RPMI7951 (cell line): ENCODE results near the gene GINS2. TPM values are rescaled to one million over a fixed set of nuclear protein-coding genes. Genes with fewer than 3 reads are reported as not detected.
A peak's percentile ranks its signal among the peaks of the same experiment; 100 is the strongest.

ENCODE experiments used
- DNase-seq: peaks from one replicate; pipeline ENCODE4 v3.0.0-alpha.2; 2012; ENCODE audit warnings: low read depth
- total RNA-seq: library from RNA; depleted of rRNA; stranded (reverse); fragments of >200 nt; shearing (Covaris generic); gene quantifications from 2 replicates; pipeline ENCODE4 v1.2.3, GENCODE V29; 2014

Gene GINS2
- total RNA-seq, 1 experiment from 2014 or later: 28.5 TPM

- no peak for DNase-seq
Measured at GRCh38 chr16:85716022-85716679, 27.4 kb upstream of the GINS2 start.

- DNase-seq: peak; percentile 60
Measured at GRCh38 chr16:85715169-85716021, 26.6 kb upstream of the GINS2 start.

- no peak for DNase-seq
Measured at GRCh38 chr16:85712801-85713200, 24.0 kb upstream of the GINS2 start.

GRCh38 chr16:85711982-85712587 is 23.3 kb upstream of the GINS2 start:
- DNase-seq: no peak

GRCh38 chr16:85710732-85711131 is 22.0 kb upstream of the GINS2 start:
- no peak for DNase-seq

- DNase-seq: no peak
Measured at GRCh38 chr16:85709766-85710585, 21.2 kb upstream of the GINS2 start.

GRCh38 chr16:85708338-85708737 is 19.6 kb upstream of the GINS2 start:
- DNase-seq: no peak

GRCh38 chr16:85707528-85708095 is 18.9 kb upstream of the GINS2 start:
- no peak for DNase-seq

GRCh38 chr16:85706449-85707034 is 17.8 kb upstream of the GINS2 start:
- no peak for DNase-seq

- DNase-seq: no peak
Measured at GRCh38 chr16:85704900-85705846, 16.4 kb upstream of the GINS2 start.

GRCh38 chr16:85704011-85704410 is 15.3 kb upstream of the GINS2 start:
- DNase-seq: no peak

- DNase-seq: no peak
Measured at GRCh38 chr16:85699628-85700027, 10.9 kb upstream of the GINS2 start.

GRCh38 chr16:85698935-85699558 is 10.3 kb upstream of the GINS2 start:
- DNase-seq: no peak

- no peak for DNase-seq
Measured at GRCh38 chr16:85698459-85698891, 9.7 kb upstream of the GINS2 start.

- DNase-seq: no peak
Measured at GRCh38 chr16:85697431-85697830, 8.7 kb upstream of the GINS2 start.

- no peak for DNase-seq
Measured at GRCh38 chr16:85696781-85697180, 8.0 kb upstream of the GINS2 start.

- no peak for DNase-seq
Measured at GRCh38 chr16:85695196-85696128, 6.7 kb upstream of the GINS2 start.

GRCh38 chr16:85690469-85691064 is 1.8 kb upstream of the GINS2 start:
- DNase-seq: peak; percentile 27
